ENCODE data around the gene PRUNE2. TPM values are rescaled to one million over a fixed set of nuclear protein-coding genes. Genes with fewer than 3 reads are reported as not detected.
"Not testable (repeated sequence)": the region's sequence is repeated elsewhere in the genome, so short reads cannot be mapped to it uniquely, and the experiment has no call there.

Gene PRUNE2
- total RNA-seq, 1 donor from 2014 or later, result 1.3 TPM

DNA sequence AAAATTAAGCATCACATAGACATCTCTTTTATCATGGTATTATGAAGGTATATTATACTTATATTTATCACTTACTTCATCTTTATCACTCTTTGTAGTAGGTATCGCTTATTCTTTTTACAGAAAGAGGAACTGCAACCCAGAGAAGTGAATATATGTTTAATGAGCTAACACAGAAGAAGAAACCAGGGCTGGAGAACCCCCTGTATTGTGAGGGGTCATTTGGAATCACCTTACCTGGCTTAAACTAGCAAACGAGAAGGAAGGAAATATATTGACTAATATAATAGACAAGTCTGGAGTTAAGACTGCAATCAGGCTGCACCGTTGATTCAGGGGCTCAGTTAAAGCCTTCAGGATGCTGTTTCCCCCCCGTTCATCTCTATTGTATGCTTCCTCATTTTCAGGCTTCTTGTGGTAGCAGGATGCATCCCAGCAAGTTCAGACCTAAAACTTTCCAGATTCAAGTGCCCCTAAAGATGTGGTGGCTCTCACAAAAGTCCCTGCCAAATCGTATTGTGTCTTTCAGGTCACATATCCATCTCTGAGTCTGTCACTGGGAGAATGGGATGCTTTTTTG lies 300.5 kb downstream of the PRUNE2 start:
- intact Hi-C loops (cut with DNase I), result no loop called here
- no peak for DNase-seq
- no peak for ATAC-seq (ENCODE audit: poor library complexity)

DNA sequence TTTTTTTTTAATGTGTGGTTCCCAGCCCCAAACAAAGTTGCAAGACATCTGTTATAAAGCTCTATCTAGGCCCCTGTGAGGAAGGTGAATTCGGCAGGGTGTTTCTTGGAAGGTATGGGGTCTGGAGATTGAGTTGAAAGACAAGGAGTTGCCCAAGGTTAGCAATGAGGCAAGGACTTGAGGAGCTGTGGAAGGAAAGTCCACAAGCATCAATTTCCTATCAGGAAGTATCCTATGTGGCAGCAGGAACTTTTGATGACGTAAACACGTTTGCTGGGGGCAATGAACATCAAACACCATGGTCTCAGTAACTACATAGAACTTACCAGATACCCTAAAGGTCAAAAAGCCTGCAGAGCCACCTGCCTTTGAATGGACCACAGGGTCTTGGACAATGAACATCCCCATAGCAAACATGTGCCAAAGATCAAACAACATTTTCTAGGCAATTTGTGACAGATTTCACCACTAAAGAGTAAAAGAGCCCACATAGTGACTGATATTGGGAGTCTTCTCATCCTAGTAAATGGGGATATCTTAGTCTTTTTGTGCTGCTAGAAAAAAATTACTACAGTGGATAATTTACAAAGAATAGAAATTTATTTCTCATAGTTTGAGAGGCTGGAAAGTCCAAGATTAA lies 301.9 kb downstream of the PRUNE2 start:
- DNase-seq (no peak), ATAC-seq (ENCODE audit: poor library complexity) (no peak)
- intact Hi-C loops (cut with DNase I), result no loop called here

DNA sequence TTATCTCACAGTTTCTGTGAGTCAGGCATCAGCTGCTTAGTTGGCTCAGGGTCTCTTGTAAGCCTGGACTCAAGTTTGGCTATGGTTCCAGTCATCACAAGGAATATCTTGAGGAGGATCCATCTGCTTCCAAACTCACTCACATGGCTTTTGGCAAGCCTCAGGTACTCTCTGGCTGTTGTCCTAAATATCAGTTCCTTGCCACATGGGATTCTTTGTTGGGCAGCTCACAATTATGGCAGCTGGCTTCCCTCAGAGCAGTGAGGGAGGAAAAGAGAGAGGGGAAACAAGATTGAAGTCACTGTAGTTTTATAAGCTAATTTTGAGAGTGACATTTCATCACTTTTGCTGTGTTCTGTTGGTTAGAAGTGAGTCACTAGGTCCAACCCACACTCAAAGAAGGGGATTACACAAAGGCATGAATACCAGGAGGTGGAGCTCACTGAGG lies 302.4 kb downstream of the PRUNE2 start:
- ATAC-seq (ENCODE audit: poor library complexity), result peak; percentile 64
- intact Hi-C loops (cut with DNase I), result no loop called here
- DNase-seq, result no peak

DNA sequence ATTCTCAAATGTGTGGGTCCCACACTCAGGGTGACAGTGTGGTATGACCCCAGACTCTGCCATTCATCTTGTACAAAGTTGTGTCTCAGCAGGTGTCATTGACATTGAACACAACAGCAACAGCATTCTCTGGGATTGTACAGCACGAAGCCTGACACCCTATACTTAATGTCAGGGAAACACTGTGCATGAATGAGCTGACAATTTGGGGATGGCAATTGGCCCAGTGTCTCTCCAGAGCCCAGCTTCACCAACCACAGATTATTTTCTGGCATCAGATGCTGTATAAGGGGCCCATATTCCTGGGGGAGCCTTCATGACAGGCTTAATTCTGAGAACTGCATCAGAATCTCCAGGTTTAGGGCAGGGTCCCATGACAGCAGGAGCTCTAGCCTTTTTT lies 303.7 kb downstream of the PRUNE2 start:
- ATAC-seq (ENCODE audit: poor library complexity) (no peak), DNase-seq (no peak)
- intact Hi-C loops (cut with DNase I), result no loop called here

DNA sequence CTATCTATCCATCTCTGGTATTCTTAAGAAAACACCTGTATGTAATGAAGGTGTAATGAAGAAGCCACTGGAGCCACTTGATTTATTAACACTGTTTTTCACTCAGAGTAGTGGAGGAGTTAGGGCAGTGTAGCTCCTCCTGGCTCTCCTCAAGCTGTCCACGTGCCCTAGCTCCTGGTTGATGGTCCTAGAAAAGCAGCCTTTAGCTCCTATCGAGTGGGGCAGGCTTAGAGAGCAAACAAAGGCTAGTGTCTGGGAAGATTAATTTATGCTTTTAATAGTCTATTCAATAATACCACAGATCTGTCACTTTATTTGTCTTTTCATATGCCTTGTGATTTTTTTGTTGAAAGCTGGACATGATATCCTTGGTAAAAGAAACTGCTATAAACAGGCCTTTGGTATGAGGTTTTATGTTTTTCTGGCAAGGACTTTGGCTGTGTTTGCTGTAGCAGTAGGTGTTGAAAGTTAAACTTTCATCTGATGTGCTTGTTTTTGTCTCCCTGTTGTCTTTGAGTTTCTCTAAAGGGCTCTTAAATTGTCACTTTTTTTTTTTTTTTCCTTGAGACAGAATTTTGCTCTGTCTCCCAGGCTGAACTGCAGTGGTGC lies 305.8 kb downstream of the PRUNE2 start:
- intact Hi-C loops (cut with DNase I), result no loop called here
- ATAC-seq (ENCODE audit: poor library complexity), result no peak

GRCh38 chr9:76598981-76599380 lies 306.9 kb downstream of the PRUNE2 start:
- DNase-seq (no peak), ATAC-seq (ENCODE audit: poor library complexity) (no peak)
- intact Hi-C loops (cut with DNase I), result no loop called here

More for the DNA sequence above, 305.8 kb downstream of the PRUNE2 start:
- DNase-seq, result no peak

DNA sequence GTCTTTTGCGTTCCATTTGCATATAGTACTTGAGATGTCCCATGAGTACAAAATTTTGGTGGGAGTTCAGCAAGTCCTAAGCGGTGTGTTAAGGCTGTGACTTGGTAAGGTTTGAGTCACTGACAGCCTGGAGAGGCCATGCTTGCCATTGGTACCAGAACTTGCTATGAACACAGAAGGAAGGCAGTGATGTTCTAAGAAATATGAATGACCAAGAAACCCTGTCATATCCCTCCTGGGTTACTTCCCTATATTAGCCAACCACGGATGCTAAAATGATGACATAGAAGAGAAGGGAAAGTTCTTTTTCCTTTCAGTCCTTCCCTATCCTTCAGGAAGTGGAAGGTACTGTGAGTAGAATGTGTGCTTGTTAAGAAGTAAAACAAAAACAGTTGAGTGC lies 310.3 kb downstream of the PRUNE2 start:
- intact Hi-C loops (cut with DNase I), result no loop called here
- DNase-seq (no peak), ATAC-seq (ENCODE audit: poor library complexity) (peak; percentile 57)

DNA sequence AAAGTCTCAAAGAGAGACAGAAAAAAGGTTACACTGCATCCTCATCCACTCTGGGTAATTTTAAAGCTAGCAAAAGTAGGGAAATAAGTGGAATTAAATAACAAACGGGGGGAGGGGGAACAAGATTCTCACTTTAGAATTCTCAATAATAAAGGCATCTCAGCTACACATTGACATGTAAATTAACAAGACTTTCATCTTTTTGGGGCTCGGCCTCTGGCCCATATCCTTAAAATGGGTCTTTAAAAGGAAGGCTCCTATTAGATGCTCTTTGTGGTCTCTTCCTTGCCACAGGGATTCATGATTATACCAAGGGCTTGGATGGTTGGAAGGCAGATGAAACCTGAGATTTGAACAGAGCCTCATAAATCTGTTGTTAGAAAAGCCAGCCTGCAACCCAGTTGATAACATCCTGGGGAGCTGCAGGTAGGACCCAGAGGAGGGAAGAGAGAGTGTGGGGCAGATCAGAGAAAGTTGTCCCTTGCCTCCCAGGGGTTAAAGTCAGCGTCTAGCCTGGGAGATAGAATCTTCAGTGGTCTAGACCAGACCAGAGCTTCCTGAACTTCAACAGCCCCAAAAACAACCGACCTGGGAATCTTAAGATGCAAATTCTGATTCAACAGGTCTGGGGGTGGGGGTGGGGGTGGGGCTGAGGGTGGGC lies 311.0 kb downstream of the PRUNE2 start:
- ATAC-seq (ENCODE audit: poor library complexity) (no peak), DNase-seq (no peak)
- intact Hi-C loops (cut with DNase I), result no loop called here

- intact Hi-C loops (cut with DNase I); ATAC-seq (ENCODE audit: poor library complexity); DNase-seq: not testable (repeated sequence)
These were observed 311.8 kb downstream of the PRUNE2 start for GRCh38 chr9:76593961-76594735.

GRCh38 chr9:76592974-76593347 lies 313.0 kb downstream of the PRUNE2 start:
- DNase-seq (no peak), ATAC-seq (ENCODE audit: poor library complexity) (no peak)
- intact Hi-C loops (cut with DNase I), result no loop called here

GRCh38 chr9:76592091-76592973 lies 313.6 kb downstream of the PRUNE2 start:
- DNase-seq (no peak), ATAC-seq (ENCODE audit: poor library complexity) (no peak)
- intact Hi-C loops (cut with DNase I), result no loop called here

DNA sequence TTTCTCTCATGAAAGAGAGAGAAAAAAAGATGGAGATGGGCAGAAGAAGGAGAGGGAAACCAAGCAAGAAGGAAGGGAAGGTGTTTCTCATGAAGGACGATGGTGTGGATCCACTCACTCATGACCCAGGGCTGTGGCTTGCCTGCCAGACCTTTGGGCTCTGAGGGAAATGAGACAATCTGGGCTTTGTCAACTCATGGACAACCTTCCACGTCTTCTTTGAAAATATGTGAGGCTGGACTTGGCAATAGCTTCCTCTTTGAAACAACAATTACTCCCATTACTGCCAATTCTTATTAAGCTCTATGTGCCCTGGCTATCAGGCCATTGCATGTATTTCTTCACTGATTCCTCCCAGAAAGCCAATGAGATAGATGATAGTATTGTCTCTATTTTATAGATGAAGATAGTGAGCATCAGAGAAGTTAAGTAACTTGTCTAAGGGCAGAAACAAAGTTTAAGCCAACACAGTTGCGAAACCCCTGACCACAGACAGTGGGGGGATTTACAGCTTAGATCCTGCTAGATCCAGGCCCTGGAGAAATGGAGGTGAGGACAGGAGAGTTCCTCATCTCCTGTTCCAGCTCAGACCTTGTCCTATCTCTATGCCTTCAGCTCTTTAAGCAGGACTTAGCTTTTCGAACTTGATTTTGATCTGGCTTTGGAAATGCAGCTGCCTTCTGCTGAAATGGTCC lies 314.5 kb downstream of the PRUNE2 start:
- DNase-seq (no peak), ATAC-seq (ENCODE audit: poor library complexity) (peak; percentile 27)
- intact Hi-C loops (cut with DNase I), result no loop called here

DNA sequence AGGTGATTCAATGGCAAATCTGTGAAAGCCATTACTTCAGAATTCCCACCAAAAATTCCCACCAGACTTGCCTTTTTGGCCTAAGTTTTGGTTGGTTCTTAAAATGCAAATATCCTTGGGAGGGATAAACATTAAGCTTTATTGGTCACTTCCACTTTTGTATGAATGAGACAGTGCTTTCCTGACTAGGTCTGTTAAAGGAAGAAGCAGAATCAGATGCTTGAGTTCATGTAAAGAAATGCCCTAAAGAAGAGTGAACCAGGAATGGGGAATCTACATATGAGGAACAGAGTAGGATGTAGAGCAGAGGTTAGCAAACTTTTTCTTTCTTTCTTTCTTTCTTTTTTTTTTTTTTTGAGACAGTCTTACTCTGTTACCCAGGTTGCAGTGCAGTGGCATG lies 317.6 kb downstream of the PRUNE2 start:
- intact Hi-C loops (cut with DNase I), result no loop called here
- ATAC-seq (ENCODE audit: poor library complexity) (no peak), DNase-seq (no peak)

DNA sequence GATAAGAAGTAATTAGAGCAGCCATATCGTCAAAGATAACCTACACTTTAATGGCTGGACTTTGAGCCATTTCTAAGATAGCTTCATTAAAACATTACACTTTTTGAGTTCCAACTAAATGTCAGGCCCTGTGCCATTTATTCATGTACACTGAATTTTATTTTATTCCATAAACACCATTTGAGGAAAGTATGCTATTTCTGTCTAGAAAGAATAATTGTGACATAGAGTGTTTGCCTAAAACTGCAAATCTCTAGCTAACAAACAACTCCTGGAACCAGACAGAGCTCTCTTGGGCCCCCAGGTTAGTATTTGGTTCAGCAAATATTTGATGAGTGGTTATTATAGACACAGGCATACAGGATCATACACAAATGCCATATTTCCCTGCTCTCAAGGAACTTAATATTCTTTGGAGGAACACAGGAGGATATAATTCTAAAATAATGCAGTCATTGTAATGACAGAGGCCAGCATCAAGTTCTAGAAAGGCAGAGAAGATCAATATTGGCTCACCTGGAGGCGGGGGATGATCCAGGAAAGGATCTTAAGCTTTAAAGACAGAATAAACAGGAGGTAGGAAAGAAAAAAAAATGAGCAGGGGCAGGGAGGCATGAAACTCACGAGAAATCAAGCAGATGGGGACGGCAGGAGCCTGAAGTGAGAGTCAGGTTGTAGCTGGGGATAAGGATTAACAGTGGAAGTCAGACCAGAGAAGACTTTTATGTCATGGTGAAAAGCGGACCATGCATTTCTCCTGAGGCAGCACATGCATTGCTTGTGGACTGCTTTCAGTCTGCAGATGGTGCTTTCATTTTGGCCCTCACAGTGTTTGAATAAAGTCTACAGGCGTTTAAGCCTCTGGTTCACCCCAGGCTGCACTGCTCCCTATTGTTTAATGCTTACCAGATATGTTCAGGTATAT lies 319.3 kb downstream of the PRUNE2 start:
- no peak for ATAC-seq (ENCODE audit: poor library complexity)
- DNase-seq, result no peak
- intact Hi-C loops (cut with DNase I), result no loop called here

GRCh38 chr9:76585487-76586389 lies 320.2 kb downstream of the PRUNE2 start:
- no peak for DNase-seq
- intact Hi-C loops (cut with DNase I), result no loop called here
- peak; percentile 27 for ATAC-seq (ENCODE audit: poor library complexity)

- no peak for ATAC-seq (ENCODE audit: poor library complexity)
- intact Hi-C loops (cut with DNase I), result no loop called here
These were observed 322.7 kb downstream of the PRUNE2 start for GRCh38 chr9:76583256-76583655.

More at GRCh38 chr9:76583256-76583655, 322.7 kb downstream of the PRUNE2 start:
- no peak for DNase-seq

Measured in Right ventricle myocardium superior (tissue), 1 donor.